Psoas muscle (tissue), 8 donors: ENCODE results near the gene ELN. TPM values are rescaled to one million over a fixed set of nuclear protein-coding genes. Genes with fewer than 3 reads are reported as not detected.
A peak's percentile ranks its signal among the peaks of the same experiment; 100 is the strongest.

Source experiments
- ATAC-seq, 4 donors: fragments of 200-7000 bp; cut with Tn5 transposase; one replicate each; pipeline ENCODE4 v1.9.1; 2020; ENCODE audit warnings: moderate library complexity in 3 of 4, mild to moderate bottlenecking in 2 of 4
- DNase-seq, 2 donors: peaks; one replicate each; pipeline ENCODE4 v3.0.0-alpha.2; 2020
- H3K27ac ChIP-seq: fragments of 200-600 bp; one replicate; pipeline ENCODE4 v1.8.0; 2022
- H3K27me3 ChIP-seq, 3 donors: fragments of 200-600 bp in 1 of 3; one replicate each; pipeline versions ENCODE4 v1.6.1 to v1.8.0; 2013 to 2022; ENCODE audit warnings: low read length in 2 of 3, mild to moderate bottlenecking in 2 of 3, moderate library complexity in 1 of 3; ENCODE audit not compliant: insufficient read depth in 3 of 3
- H3K36me3 ChIP-seq, 2 donors: fragments of 200-600 bp in 1 of 2; one replicate each; pipeline versions ENCODE4 v1.6.1 to v1.8.0; 2013 to 2022; ENCODE audit warnings: low read depth in 1 of 2, mild to moderate bottlenecking in 1 of 2, moderate library complexity in 1 of 2; ENCODE audit not compliant: insufficient read depth in 1 of 2
- H3K4me1 ChIP-seq: fragments of 200-600 bp; one replicate; pipeline ENCODE4 v1.8.0; 2022
- H3K4me3 ChIP-seq: fragments of 200-600 bp; one replicate; pipeline ENCODE4 v1.8.0; 2022; ENCODE audit warnings: mild to moderate bottlenecking
- H3K9me3 ChIP-seq: fragments of 200-600 bp; one replicate; pipeline ENCODE4 v1.8.0; 2022
- CTCF ChIP-seq: fragments of 200-600 bp; IDR thresholded peaks from one replicate; pipeline ENCODE4 v1.8.0; 2022; ENCODE audit warnings: antibody characterized with exemption
- WGBS, 3 donors: extraction: QIAGEN DNeasy Blood & Tissue Kit; methylation state at CpG; one replicate each; pipeline versions ENCODE4 v1.1.6 to v1.1.7; 2013; 5-methylcytosine and 5-hydroxymethylcytosine counted together
- intact Hi-C, 2 donors: fragments of 100-400 bp; cut with DNase I; formaldehyde crosslinking; loops; one replicate each; pipeline versions ENCODE4 v1.11.0 to v1.14.2; 2022
- polyA plus RNA-seq, 3 donors: library from polyadenylated mRNA; stranded (reverse); fragments of 200-250 nt; gene quantifications; one replicate each; pipeline ENCODE4 v1.2.3, GENCODE V29; 2013
- total RNA-seq, 4 donors: library from RNA; stranded (reverse); fragmentation: NEBNext Ultra II Directional in 2 of 4; extraction: Animal tissue kit (Norgen Biotek cat#: 25700) in 2 of 4; gene quantifications; one replicate each; pipeline versions ENCODE4 v1.2.1 to v1.2.4, GENCODE V29; 2021 to 2023
- donor health status: healthy with polysubstance abuse.
- donor health status: DM: no; HTN: no; CAD: no; lungs with moderate emphysema.
- donor health status: Bipolar disorder and iron deficiency.
- donor health status: healthy.
- donor health status: DM: yes; HTN: yes; CAD: no.
- donor health status: DM: no; HTN: no; CAD: no.
- donor health status: DM: no; HTN: no; CAD: no.
- donor health status: DM: yes; HTN: yes; CAD: no.

The ELN gene
- total and polyA plus RNA-seq, 7 donors = 10.6 to 41.1 (median 16.3) TPM

- no peak overlapping the region for H3K27ac ChIP-seq
Measured at GRCh38 chr7:74063223-74063641, 35.3 kb downstream of the ELN start.

GRCh38 chr7:74063646-74064045 lies 35.7 kb downstream of the ELN start:
- Histone ChIP-seq H3K27me3 (no peaks in the 10 kb centered on the region), H3K27ac (no peak overlapping the region), H3K4me3 (no peak overlapping the region), H3K36me3 (peaks cover 0 to 3% of the 10 kb centered on the region in 2 donors), H3K4me1 (peaks cover 19% of the 10 kb centered on the region), H3K9me3 (no peaks in the 10 kb centered on the region)
- intact Hi-C loops = no loop called here
- ATAC-seq = no peak
- no peak for TF ChIP-seq CTCF
- 96 to 99% (median 96%) methylated on average over 12 of the region's 12 CpGs for WGBS, 3 donors
- peak in 1 of 2 donors; percentile 32 for DNase-seq

More at GRCh38 chr7:74063223-74063641, 35.3 kb downstream of the ELN start:
- no peak for ATAC-seq
- no peak for TF ChIP-seq CTCF
- peaks cover 0 to 3% of the 10 kb centered on the region in 2 donors for H3K36me3 ChIP-seq
- WGBS, 3 donors = 93 to 97% (median 93%) methylated on average over 13 to 14 of the region's 14 CpGs
- H3K27me3 ChIP-seq = no peaks in the 10 kb centered on the region
- peaks cover 19% of the 10 kb centered on the region for H3K4me1 ChIP-seq
- H3K4me3 ChIP-seq = no peak overlapping the region
- DNase-seq = peak in 1 of 2 donors; percentile 45
- intact Hi-C loops = no loop called here
- H3K9me3 ChIP-seq = no peaks in the 10 kb centered on the region

GRCh38 chr7:74064696-74065095 lies 36.7 kb downstream of the ELN start:
- Histone ChIP-seq H3K27me3 (no peaks in the 10 kb centered on the region), H3K36me3 (peaks cover 0 to 3% of the 10 kb centered on the region in 2 donors), H3K4me3 (no peak overlapping the region), H3K9me3 (no peaks in the 10 kb centered on the region), H3K27ac (no peak overlapping the region), H3K4me1 (peaks cover 16% of the 10 kb centered on the region)
- intact Hi-C loops = loop anchor here (5.0 kb wide), 3 partner anchors 108 to 338 kb away; partner anchors contain the start of gene EIF4H (in 1 of the 2)
- ATAC-seq (no peak), DNase-seq (peak in 1 of 2 donors; percentile 33)
- WGBS, 3 donors = 78 to 86% (median 86%) methylated on average over 4 of the region's 4 CpGs
- TF ChIP-seq CTCF = no peak

DNA sequence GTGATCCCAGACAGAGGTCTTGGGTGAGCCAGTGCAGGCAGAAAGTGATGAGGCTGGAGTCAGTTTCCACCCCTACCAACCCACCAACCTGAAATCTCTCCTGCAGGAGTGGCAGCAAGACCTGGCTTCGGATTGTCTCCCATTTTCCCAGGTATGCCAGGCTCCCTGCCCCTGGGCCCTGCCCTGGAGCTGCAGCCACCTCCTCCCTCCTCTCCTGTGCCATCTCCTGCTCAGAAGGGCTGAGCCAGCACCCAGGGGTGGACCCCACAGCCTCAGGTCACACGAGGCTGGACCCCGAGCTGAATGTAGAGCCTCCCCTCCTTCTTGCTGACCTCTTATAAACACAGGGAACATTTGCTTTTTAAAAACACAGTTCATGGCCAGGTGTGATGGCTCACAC lies 38.7 kb downstream of the ELN start:
- no peak for TF ChIP-seq CTCF
- DNase-seq = peak in 1 of 2 donors; percentile 40
- ATAC-seq = no peak
- Histone ChIP-seq H3K27ac (no peak overlapping the region), H3K36me3 (peaks cover 0 to 3% of the 10 kb centered on the region in 2 donors), H3K27me3 (no peaks in the 10 kb centered on the region), H3K4me3 (no peak overlapping the region), H3K9me3 (no peaks in the 10 kb centered on the region), H3K4me1 (peaks cover 5% of the 10 kb centered on the region)
- intact Hi-C loops = loop anchor here (5.0 kb wide), 3 partner anchors 106 to 336 kb away; partner anchors contain the start of gene EIF4H (in 1 of the 2)
- 83 to 90% (median 89%) methylated on average over 3 of the region's 3 CpGs for WGBS, 3 donors
